ENCODE results near the gene DEDD2. TPM values are rescaled to one million over a fixed set of nuclear protein-coding genes. Genes with fewer than 3 reads are reported as not detected.

Gene DEDD2
- total and polyA plus RNA-seq, 3 donors from 2014 or later = 40.7 to 80.0 (median 54.4) TPM

DNA sequence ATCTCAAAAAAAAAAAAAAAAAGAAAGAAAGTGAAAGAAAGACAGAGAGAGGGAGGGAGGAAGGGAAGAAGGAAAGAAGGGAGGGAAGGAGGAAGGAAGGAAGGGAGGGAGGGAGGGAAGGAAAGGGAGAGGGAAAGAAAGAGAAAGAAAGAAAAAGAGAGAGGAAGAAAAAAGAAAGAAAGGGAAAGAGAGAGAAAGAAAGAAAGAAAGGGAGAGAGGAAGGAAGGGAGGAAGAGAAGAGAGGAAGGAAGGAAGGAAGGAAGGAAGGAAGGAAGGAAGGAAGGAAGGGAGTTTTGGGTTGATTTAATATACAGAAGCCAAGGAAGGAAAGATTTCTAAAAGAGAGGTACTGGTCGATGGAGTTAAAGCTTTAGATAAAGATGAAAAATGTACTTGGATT lies 28.8 kb downstream of the DEDD2 start:
- intact Hi-C loops (cut with DNase I; ENCODE audit: low total_unique reads) = no loop called here
- 71 to 87% methylated on average over 1 of the region's 1 CpG for WGBS, 2 donors
- H3K27me3 ChIP-seq = no peaks in the 10 kb centered on the region
- H3K4me3 ChIP-seq = no peak overlapping the region
- TF ChIP-seq POLR2A (IDR thresholded peaks at IDR 0.05) = no peak
- TF ChIP-seq, protein P1, sequence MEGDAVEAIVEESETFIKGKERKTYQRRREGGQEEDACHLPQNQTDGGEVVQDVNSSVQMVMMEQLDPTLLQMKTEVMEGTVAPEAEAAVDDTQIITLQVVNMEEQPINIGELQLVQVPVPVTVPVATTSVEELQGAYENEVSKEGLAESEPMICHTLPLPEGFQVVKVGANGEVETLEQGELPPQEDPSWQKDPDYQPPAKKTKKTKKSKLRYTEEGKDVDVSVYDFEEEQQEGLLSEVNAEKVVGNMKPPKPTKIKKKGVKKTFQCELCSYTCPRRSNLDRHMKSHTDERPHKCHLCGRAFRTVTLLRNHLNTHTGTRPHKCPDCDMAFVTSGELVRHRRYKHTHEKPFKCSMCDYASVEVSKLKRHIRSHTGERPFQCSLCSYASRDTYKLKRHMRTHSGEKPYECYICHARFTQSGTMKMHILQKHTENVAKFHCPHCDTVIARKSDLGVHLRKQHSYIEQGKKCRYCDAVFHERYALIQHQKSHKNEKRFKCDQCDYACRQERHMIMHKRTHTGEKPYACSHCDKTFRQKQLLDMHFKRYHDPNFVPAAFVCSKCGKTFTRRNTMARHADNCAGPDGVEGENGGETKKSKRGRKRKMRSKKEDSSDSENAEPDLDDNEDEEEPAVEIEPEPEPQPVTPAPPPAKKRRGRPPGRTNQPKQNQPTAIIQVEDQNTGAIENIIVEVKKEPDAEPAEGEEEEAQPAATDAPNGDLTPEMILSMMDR (IDR thresholded peaks at IDR 0.05) = no peak
- DNase-seq = no peak
- H3K9me3 ChIP-seq = no peaks in the 10 kb centered on the region
- H3K36me3 ChIP-seq (ENCODE audit: low read depth, missing control alignments) = no peaks in the 10 kb centered on the region
- no peak overlapping the region for H3K27ac ChIP-seq
- no peaks in the 10 kb centered on the region for H3K4me1 ChIP-seq

DNA sequence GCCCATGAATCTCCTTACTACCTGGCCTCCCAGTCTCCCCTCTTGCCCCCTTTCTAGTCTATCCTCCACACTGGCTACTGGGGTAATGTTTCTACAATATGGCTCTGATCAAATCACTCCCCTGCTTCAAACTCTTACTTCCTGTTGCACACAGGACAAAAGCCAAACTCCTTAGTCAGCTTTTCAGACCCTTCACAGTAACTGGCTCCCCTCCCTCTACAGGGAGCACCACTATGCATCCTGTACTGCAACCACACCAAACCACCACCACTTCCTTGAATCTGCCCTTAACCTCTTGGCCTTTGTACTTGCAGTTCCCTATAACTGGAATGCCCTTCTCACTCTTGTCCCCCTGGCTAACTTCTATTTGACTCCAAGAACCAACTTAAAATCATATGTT lies 32.2 kb downstream of the DEDD2 start:
- Histone ChIP-seq H3K27ac (no peak overlapping the region), H3K9me3 (no peaks in the 10 kb centered on the region), H3K27me3 (no peaks in the 10 kb centered on the region), H3K36me3 (ENCODE audit: low read depth, missing control alignments) (no peaks in the 10 kb centered on the region), H3K4me1 (no peaks in the 10 kb centered on the region), H3K4me3 (no peak overlapping the region)
- intact Hi-C loops (cut with DNase I; ENCODE audit: low total_unique reads) = no loop called here
- no peak for DNase-seq
- TF ChIP-seq POLR2A (IDR thresholded peaks at IDR 0.05) = no peak
- TF ChIP-seq, protein P1 (IDR thresholded peaks at IDR 0.05) = no peak

DNA sequence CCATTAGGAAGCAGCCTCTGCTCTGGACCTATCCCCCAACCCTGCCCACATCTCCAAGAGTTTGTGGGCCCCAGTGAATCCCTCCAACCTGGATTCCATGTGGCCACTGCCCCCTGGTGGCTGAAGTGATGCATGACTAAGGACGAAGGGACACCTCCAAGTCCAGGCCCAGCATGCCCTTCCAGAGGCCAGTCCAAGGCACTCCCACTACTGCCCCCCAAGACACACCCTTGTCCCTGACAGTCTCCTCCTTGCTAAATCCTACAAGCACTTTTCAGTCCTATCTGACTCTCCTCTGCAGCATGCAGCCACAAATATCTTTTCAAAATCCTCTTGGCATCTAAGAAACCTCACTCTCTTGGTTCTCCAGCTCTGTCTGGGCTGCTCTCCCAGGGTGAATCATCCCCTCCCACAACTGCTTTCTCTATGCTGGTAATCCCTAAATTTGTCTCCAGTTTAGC lies 33.0 kb downstream of the DEDD2 start:
- no peaks in the 10 kb centered on the region for H3K9me3 ChIP-seq

DNA sequence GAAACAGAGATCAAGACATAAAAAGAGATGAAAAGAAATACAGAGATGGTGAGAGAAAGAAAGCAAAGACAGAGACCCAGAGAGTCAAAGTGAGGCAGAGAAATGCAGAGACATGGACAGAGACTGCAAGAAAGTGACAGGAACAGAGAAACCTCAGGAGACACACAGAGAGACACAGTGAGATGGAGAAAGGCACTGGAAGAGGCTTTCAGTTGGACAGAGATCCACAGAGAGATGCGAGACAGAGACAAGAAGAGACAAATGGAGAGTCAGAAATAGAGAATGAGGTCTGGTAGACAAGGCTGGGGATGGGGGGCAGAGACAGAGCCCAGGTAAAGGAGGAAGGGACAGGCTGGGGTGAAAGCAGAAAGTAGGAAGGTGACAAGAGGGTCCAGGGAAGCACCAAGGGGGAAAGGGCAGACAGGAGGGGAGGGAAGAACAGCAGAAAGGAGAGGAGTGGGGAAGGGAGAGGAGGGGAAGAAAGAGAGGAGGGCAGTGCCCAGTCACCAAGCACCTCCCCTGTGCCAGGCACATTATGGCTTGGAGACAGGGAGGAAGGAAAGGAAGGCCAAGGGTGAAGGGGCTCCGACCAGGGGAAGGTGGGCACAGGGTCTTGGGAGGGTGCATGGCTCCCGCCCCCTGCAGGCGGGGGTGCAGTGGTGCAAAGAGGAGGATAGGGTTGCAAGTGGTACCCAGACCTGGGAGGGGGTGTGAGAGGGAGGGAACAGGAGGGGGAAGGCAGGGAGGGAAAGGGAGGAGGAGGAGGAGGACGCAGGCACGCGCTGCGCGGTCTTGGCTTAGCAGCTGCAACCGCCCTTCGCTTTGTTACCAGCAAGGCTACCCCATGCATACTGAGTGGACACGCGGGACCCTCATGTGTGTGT lies 38.4 kb downstream of the DEDD2 start:
- WGBS, 2 donors = 31 to 39% methylated on average over 13 of the region's 13 CpGs
- Histone ChIP-seq H3K9me3 (no peaks in the 10 kb centered on the region), H3K4me1 (peaks cover 10% of the 10 kb centered on the region), H3K4me3 (no peak overlapping the region), H3K27ac (no peak overlapping the region), H3K36me3 (ENCODE audit: low read depth, missing control alignments) (no peaks in the 10 kb centered on the region), H3K27me3 (no peaks in the 10 kb centered on the region)
- intact Hi-C loops (cut with DNase I; ENCODE audit: low total_unique reads) = no loop called here
- TF ChIP-seq, protein P1 (IDR thresholded peaks at IDR 0.05) = no peak
- no peak for TF ChIP-seq POLR2A (IDR thresholded peaks at IDR 0.05)
- no peak for DNase-seq

More for the DNA sequence above, 33.0 kb downstream of the DEDD2 start:
- DNase-seq = peak; percentile 83
- Histone ChIP-seq H3K4me3 (no peak overlapping the region), H3K27ac (no peak overlapping the region), H3K4me1 (no peaks in the 10 kb centered on the region), H3K27me3 (no peaks in the 10 kb centered on the region), H3K36me3 (ENCODE audit: low read depth, missing control alignments) (no peaks in the 10 kb centered on the region)
- WGBS, 2 donors = 14 to 25% methylated on average over 1 of the region's 1 CpG
- TF ChIP-seq, protein P1 (IDR thresholded peaks at IDR 0.05) = peak; percentile 67 to 89 (median 68)
- no peak for TF ChIP-seq POLR2A (IDR thresholded peaks at IDR 0.05)
- intact Hi-C loops (cut with DNase I; ENCODE audit: low total_unique reads) = no loop called here

DNA sequence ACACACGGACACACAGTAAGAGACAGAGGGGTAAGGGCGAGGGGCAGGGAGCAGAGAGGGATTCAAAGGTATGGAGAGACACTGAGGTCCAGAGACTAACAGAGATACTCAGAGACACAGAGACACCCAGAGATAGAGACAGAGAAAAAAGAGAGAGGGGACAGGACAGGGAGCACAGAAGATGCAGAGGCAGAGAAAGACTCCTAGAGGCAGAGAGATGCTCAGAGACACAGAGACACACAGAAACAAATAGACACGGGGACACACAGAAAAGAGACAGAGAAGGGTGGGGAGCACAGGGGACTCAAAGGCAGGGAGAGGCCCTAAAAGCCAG lies 39.8 kb downstream of the DEDD2 start:
- H3K27me3 ChIP-seq = no peaks in the 10 kb centered on the region

More for the DNA sequence above, 39.8 kb downstream of the DEDD2 start:
- intact Hi-C loops (cut with DNase I; ENCODE audit: low total_unique reads) = no loop called here
- no peak for DNase-seq
- Histone ChIP-seq H3K9me3 (no peaks in the 10 kb centered on the region), H3K4me3 (no peak overlapping the region), H3K36me3 (ENCODE audit: low read depth, missing control alignments) (no peaks in the 10 kb centered on the region), H3K27ac (no peak overlapping the region), H3K4me1 (peaks cover 10% of the 10 kb centered on the region)
- 28 to 35% methylated on average over 3 of the region's 3 CpGs for WGBS, 2 donors
- TF ChIP-seq, protein P1 (IDR thresholded peaks at IDR 0.05) = no peak
- no peak for TF ChIP-seq POLR2A (IDR thresholded peaks at IDR 0.05)

All from testis (tissue), 3 donors.